HG03060 (cell line): ENCODE measurements around the gene CFAP251.
"Not testable (repeated sequence)": the region's sequence is repeated elsewhere in the genome, so short reads cannot be mapped to it uniquely, and the experiment has no call there.

ENCODE experiments used
- ATAC-seq: cut with Tn5 transposase; IDR thresholded peaks from one replicate; pipeline ENCODE4 v1.9.1; 2021; ENCODE audit warnings: low read depth, moderate number of reproducible peaks; ENCODE audit not compliant: unreplicated experiment

Gene CFAP251

GRCh38 chr12:121974026-121974985 is 55.9 kb downstream of the CFAP251 start:
- no peak for ATAC-seq

- no peak for ATAC-seq
These were observed 56.6 kb downstream of the CFAP251 start for GRCh38 chr12:121975021-121975420.

GRCh38 chr12:121976950-121977349 is 58.6 kb downstream of the CFAP251 start:
- ATAC-seq: no peak

- ATAC-seq: no peak
These were observed 61.9 kb downstream of the CFAP251 start for GRCh38 chr12:121980191-121980891.

GRCh38 chr12:121980892-121981272 is 62.5 kb downstream of the CFAP251 start:
- no peak for ATAC-seq

GRCh38 chr12:121981456-121981855 is 63.1 kb downstream of the CFAP251 start:
- ATAC-seq: no peak

- ATAC-seq: no peak
These were observed 64.6 kb downstream of the CFAP251 start for GRCh38 chr12:121982950-121983349.

- no peak for ATAC-seq
These were observed 65.3 kb downstream of the CFAP251 start for GRCh38 chr12:121983536-121984210.

- ATAC-seq: no peak
These were observed 68.3 kb downstream of the CFAP251 start for GRCh38 chr12:121986489-121987245.

- not testable (repeated sequence) for ATAC-seq
These were observed 70.1 kb downstream of the CFAP251 start for GRCh38 chr12:121988519-121988918.

GRCh38 chr12:121989276-121990113 is 71.1 kb downstream of the CFAP251 start:
- no peak for ATAC-seq

GRCh38 chr12:121990114-121990647 is 71.8 kb downstream of the CFAP251 start:
- no peak for ATAC-seq

- peak; percentile 59 for ATAC-seq
These were observed 72.6 kb downstream of the CFAP251 start for GRCh38 chr12:121990692-121991603.

GRCh38 chr12:121992059-121992879 is 73.9 kb downstream of the CFAP251 start:
- peak; percentile 47 for ATAC-seq

- ATAC-seq: no peak
These were observed 77.9 kb downstream of the CFAP251 start for GRCh38 chr12:121996050-121996944.

- no peak for ATAC-seq
These were observed 78.7 kb downstream of the CFAP251 start for GRCh38 chr12:121996945-121997612.
